ENCODE data around the gene CPSF4L. TPM values are rescaled to one million over a fixed set of nuclear protein-coding genes. Genes with fewer than 3 reads are reported as not detected.
"Not testable (repeated sequence)": the region's sequence is repeated elsewhere in the genome, so short reads cannot be mapped to it uniquely, and the experiment has no call there.

The CPSF4L gene
- polyA plus RNA-seq, 4 donors: 0.26 TPM; not detected in 3

- no peak for DNase-seq (ENCODE audit: low read depth in 4 of 4, low spot score in 3 of 4)
Measured at GRCh38 chr17:73271072-73271471, 9.4 kb upstream of the CPSF4L start.

GRCh38 chr17:73269791-73270190, 8.1 kb upstream of the CPSF4L start:
- DNase-seq (ENCODE audit: low read depth in 4 of 4, low spot score in 3 of 4): no peak

GRCh38 chr17:73269329-73269615, 7.6 kb upstream of the CPSF4L start:
- no peak for DNase-seq (ENCODE audit: low read depth in 4 of 4, low spot score in 3 of 4)

- DNase-seq (ENCODE audit: low read depth in 4 of 4, low spot score in 3 of 4): no peak
Measured at GRCh38 chr17:73268582-73269328, 7.1 kb upstream of the CPSF4L start.

GRCh38 chr17:73267648-73268537, 6.2 kb upstream of the CPSF4L start:
- DNase-seq (ENCODE audit: low read depth in 4 of 4, low spot score in 3 of 4): no peak

GRCh38 chr17:73266796-73267195, 5.1 kb upstream of the CPSF4L start:
- no peak for DNase-seq (ENCODE audit: low read depth in 4 of 4, low spot score in 3 of 4)

GRCh38 chr17:73265646-73266640, 4.3 kb upstream of the CPSF4L start:
- no peak for DNase-seq (ENCODE audit: low read depth in 4 of 4, low spot score in 3 of 4)

- not testable (repeated sequence) for DNase-seq (ENCODE audit: low read depth in 4 of 4, low spot score in 3 of 4)
Measured at GRCh38 chr17:73264448-73264847, 2.8 kb upstream of the CPSF4L start.

GRCh38 chr17:73262676-73263642, 1.3 kb upstream of the CPSF4L start:
- DNase-seq (ENCODE audit: low read depth in 4 of 4, low spot score in 3 of 4): no peak

- DNase-seq (ENCODE audit: low read depth in 4 of 4, low spot score in 3 of 4): no peak
Measured at GRCh38 chr17:73261952-73262675, 434 bp upstream of the CPSF4L start.

GRCh38 chr17:73257516-73257915, 4.2 kb downstream of the CPSF4L start:
- no peak for DNase-seq (ENCODE audit: low read depth in 4 of 4, low spot score in 3 of 4)

- no peak for DNase-seq (ENCODE audit: low read depth in 4 of 4, low spot score in 3 of 4)
Measured at GRCh38 chr17:73256220-73256619, 5.5 kb downstream of the CPSF4L start.

- no peak for DNase-seq (ENCODE audit: low read depth in 4 of 4, low spot score in 3 of 4)
Measured at GRCh38 chr17:73255671-73256181, 6.0 kb downstream of the CPSF4L start.

- DNase-seq (ENCODE audit: low read depth in 4 of 4, low spot score in 3 of 4): no peak
Measured at GRCh38 chr17:73251871-73252270, 9.8 kb downstream of the CPSF4L start.

- DNase-seq (ENCODE audit: low read depth in 4 of 4, low spot score in 3 of 4): no peak
Measured at GRCh38 chr17:73250851-73251640, 10.6 kb downstream of the CPSF4L start.

GRCh38 chr17:73249700-73250099, 12.0 kb downstream of the CPSF4L start:
- DNase-seq (ENCODE audit: low read depth in 4 of 4, low spot score in 3 of 4): no peak

GRCh38 chr17:73248532-73248931, 13.1 kb downstream of the CPSF4L start:
- no peak for DNase-seq (ENCODE audit: low read depth in 4 of 4, low spot score in 3 of 4)

- no peak for DNase-seq (ENCODE audit: low read depth in 4 of 4, low spot score in 3 of 4)
Measured at GRCh38 chr17:73247726-73248125, 14.0 kb downstream of the CPSF4L start.
